Muscle of arm (tissue), 12 donors: ENCODE data around the gene TSSK3. TPM values are rescaled to one million over a fixed set of nuclear protein-coding genes. Genes with fewer than 3 reads are reported as not detected.
"Not testable (repeated sequence)": the region's sequence is repeated elsewhere in the genome, so short reads cannot be mapped to it uniquely, and the experiment has no call there.

ENCODE experiments used
- DNase-seq: peaks from one replicate; pipeline ENCODE4 v3.0.0-alpha.2; 2013
- polyA plus RNA-seq, 12 donors: library from polyadenylated mRNA; unstranded; fragments of 120-200 nt; gene quantifications; one replicate each; pipeline ENCODE4 v1.2.1, GENCODE V29; 2013; ENCODE audit not compliant: insufficient read length in 12 of 12

TSSK3 gene
- polyA plus RNA-seq, 12 donors: 1.2 to 6.5 (median 2.9) TPM; not detected in 2

- no peak for DNase-seq
Measured at GRCh38 chr1:32361674-32362473, 465 bp upstream of the TSSK3 start.

DNA sequence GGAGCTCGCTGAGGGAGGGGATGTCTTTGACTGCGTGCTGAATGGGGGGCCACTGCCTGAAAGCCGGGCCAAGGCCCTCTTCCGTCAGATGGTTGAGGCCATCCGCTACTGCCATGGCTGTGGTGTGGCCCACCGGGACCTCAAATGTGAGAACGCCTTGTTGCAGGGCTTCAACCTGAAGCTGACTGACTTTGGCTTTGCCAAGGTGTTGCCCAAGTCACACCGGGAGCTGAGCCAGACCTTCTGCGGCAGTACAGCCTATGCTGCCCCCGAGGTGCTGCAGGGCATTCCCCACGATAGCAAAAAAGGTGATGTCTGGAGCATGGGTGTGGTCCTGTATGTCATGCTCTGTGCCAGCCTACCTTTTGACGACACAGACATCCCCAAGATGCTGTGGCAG lies 1.4 kb downstream of the TSSK3 start:
- DNase-seq: no peak

DNA sequence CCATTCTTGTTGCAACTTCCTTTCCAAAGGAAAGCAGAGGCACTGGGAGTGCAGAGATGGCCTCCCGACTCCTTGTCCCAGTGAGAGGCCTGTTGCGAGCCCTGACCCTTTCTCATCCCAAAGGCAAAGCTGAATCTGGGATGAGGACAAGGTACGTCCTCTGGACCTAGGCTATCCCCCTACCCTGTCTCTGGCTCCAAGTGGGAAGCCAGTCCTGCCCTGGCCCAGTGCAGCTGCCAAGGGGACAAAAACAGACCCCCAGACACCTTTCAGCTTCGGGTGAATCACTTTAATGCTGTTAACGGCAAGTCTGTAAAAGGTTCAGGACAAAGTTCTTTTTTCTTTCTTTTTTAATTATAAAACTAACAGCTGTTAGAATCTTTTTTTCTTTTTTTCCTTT lies 2.5 kb downstream of the TSSK3 start:
- no peak for DNase-seq

GRCh38 chr1:32365445-32365844 lies 3.1 kb downstream of the TSSK3 start:
- DNase-seq: no peak

DNA sequence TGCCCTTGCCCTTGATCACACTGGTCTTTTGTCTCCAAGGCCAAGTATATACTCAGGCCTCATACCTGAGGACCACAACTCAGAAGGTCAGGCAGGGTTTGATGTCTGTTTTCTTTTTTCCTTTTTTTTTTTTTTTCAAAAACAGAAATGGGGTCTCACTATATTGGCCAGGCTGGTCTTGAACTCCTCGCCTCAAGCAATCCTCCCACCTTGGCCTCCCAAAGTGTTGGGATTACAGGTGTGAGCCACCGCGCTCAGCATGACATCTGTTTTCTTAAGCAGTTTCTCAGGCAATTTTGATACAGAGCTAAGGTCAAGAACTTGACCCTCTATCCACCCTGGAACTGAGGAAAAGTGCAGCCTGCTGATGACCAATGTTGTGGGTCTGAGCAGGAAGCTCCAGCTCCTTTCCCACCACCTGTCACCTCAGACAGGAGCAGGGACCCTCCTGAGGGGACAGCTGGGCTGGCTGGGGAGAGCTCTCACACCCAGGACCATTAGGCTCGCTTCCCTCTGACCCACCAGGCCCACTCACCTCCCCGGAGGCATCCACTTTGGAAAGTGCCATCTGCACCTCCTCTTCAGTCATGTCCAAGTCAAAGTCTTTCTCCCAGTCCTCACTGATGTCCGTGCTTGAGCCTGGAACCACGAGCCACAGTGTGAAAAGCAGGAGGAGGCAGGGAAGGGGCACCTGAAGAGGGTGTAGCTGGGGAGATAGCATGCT lies 5.7 kb downstream of the TSSK3 start:
- no peak for DNase-seq

- DNase-seq: no peak
Measured at GRCh38 chr1:32372149-32372756, 9.9 kb downstream of the TSSK3 start.

- no peak for DNase-seq
Measured at GRCh38 chr1:32373996-32374592, 11.8 kb downstream of the TSSK3 start.

GRCh38 chr1:32376199-32376598 lies 13.9 kb downstream of the TSSK3 start:
- DNase-seq: no peak

GRCh38 chr1:32377541-32378220 lies 15.3 kb downstream of the TSSK3 start:
- DNase-seq: no peak

- no peak for DNase-seq
Measured at GRCh38 chr1:32380057-32380456, 17.7 kb downstream of the TSSK3 start.

DNA sequence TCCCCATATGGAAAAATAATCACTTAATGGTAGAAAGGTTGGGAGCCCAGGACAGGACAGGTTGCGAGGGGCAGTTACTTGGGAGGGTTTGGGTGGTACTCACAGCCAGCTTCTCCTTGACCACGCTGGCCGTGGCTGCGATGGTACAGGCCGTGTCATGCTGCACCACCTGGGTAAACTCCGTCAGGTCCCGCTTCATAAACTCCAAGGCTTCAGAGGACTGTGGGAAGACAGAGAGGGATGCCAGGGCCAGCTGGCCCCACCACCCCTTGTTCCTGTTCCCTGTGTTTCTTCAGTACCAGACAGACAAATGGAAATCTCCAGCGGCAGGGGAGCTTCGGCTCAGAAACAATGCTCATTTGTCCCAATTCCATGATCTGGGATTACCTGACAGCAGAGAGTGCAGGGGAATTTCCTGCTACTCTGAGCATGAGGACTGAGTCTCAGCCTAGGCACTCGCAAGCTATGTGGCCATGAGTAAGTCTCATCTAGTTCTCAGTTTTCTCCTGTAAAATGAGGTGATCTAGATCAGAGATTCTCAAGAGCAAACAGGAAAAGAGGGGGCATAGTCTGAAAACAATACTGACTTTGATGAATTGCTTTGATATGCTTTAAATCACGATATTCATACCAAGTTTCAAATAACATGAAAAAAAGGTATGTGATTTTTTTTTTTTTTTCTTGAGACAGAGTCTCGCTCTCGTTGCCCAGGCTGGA lies 24.5 kb downstream of the TSSK3 start:
- no peak for DNase-seq

GRCh38 chr1:32388641-32389040 lies 26.3 kb downstream of the TSSK3 start:
- DNase-seq: no peak

GRCh38 chr1:32390904-32391870 lies 28.8 kb downstream of the TSSK3 start:
- DNase-seq: no peak

GRCh38 chr1:32392325-32392724 lies 30.0 kb downstream of the TSSK3 start:
- DNase-seq: no peak

GRCh38 chr1:32393136-32393535 lies 30.8 kb downstream of the TSSK3 start:
- DNase-seq: no peak

DNA sequence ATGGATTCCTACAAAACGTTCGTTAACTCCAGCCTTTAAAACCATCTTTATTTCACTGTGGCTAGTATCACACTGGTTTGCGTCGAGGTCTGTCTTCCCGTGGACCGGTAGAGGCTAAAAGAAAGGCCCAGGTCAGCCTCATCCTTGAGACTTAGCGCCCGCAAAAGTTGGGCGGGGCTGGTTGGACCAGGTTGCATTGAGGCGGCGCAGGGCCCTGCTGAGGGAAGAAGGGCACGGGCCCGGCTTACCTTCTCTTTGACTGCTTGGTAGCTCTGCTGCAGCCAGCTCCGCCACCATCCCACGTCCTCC lies 31.4 kb downstream of the TSSK3 start:
- DNase-seq: no peak

GRCh38 chr1:32394141-32394889 lies 32.0 kb downstream of the TSSK3 start, which contains the start of gene BSDC1:
Gene BSDC1, minus strand, starts transcription at chr1:32394441. Its CDS starts 27 bp downstream, at chr1:32394414.
- peak; percentile 99 for DNase-seq

DNA sequence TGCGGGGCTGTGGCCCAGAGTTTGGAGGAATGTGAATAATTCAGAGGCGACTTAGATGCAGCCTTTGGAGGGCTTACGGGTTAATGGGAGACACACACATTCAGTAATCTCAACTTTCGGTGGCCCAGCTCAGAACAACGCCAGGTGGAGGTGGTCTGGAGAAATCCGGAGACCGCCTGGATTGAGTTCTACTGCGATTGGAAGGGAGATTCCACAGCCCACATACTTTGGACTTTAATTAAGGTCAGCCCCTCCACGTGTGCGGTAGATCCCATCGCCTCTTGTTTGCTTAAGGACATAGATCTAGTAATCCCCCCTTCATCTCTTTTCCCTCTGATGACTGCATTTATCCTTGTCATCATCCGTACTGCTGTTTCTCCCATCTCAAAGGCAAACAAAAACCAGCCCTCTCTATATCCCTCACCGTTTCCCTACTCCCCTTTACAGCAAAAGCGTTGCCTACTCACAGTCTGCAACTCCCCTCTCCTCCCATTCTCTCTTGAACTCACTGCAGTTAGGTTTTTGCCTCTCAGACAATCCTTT lies 32.6 kb downstream of the TSSK3 start:
- no peak for DNase-seq

DNA sequence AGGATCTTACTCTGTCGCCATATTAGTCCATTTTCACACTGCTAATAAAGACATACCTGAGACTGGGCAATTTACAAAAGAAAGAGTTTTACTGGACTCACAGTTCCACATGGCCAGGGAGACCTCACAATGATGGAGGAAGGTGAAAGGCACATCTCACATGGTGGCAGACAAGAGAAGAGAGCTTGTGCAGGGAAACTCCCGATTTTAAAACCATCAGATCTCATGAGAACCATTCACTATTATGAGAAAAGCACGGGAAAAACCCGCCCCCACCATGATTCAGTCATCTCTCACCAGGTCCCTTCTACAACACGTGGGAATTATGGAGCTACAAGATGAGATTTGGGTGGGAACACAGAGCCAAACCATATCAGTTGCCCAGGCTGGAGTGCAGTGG lies 34.2 kb downstream of the TSSK3 start:
- not testable (repeated sequence) for DNase-seq
